Activated CD4-positive, alpha-beta T cell treated with anti-CD3 and anti-CD28 coated beads, Interleukin-2, amount 10 ng/mL, durations not matched to agents 7 days and 5 days (primary cell): Measurements from ENCODE around the gene HINFP. TPM values are rescaled to one million over a fixed set of nuclear protein-coding genes. Genes with fewer than 3 reads are reported as not detected.

Experiments
- total RNA-seq, 2 experiments: library from RNA; stranded (reverse); gene quantifications; one replicate each; pipeline ENCODE4 v1.2.3, GENCODE V29; 2021

The HINFP gene
- total RNA-seq, 2 experiments from 2014 or later = 47.6 to 48.0 TPM

Other genes with a start within 250 kb of the HINFP start
- under 1 TPM; 0.50 to 0.52 TPM for gene CXCR5, start 237.7 kb upstream of the HINFP start, total RNA-seq
- gene BCL9L, start 195.7 kb upstream of the HINFP start, total RNA-seq = 100 to 1,000 TPM; 103 to 109 TPM
- under 1 TPM in 1 of 2 experiments, not detected in 1; 0.60 TPM for gene UPK2, start 165.3 kb upstream of the HINFP start, total RNA-seq
- not detected for gene FOXR1, start 149.8 kb upstream of the HINFP start, total RNA-seq
- 10 to 100 TPM; 40.4 to 47.2 TPM for gene CENATAC, start 123.4 kb upstream of the HINFP start, total RNA-seq
- gene RPS25, start 103.2 kb upstream of the HINFP start, total RNA-seq = 1,000 to 10,000 TPM; 1,054 to 1,196 TPM
- gene TRAPPC4, start 102.8 kb upstream of the HINFP start, total RNA-seq = 10 to 100 TPM; 58.5 to 65.4 TPM
- 10 to 100 TPM; 17.9 to 19.4 TPM for gene SLC37A4, start 90.7 kb upstream of the HINFP start, total RNA-seq
- 100 to 1,000 TPM; 117 to 119 TPM for gene HYOU1, start 64.4 kb upstream of the HINFP start, total RNA-seq
- 10 to 100 TPM; 39.7 to 40.0 TPM for gene VPS11, start 53.8 kb upstream of the HINFP start, total RNA-seq
- 10 to 100 TPM; 21.6 to 23.2 TPM for gene HMBS, start 36.7 kb upstream of the HINFP start, total RNA-seq
- 10 to 100 TPM; 48.7 to 60.3 TPM for gene DPAGT1, start 19.7 kb upstream of the HINFP start, total RNA-seq
- gene C2CD2L, start 14.2 kb upstream of the HINFP start, total RNA-seq = 10 to 100 TPM; 28.4 to 30.0 TPM
- gene ABCG4, start 27.5 kb downstream of the HINFP start, total RNA-seq = under 1 TPM in 1 of 2 experiments, not detected in 1; 0.15 TPM
- gene NLRX1, start 47.1 kb downstream of the HINFP start, total RNA-seq = 10 to 100 TPM; 24.2 to 28.5 TPM
- under 1 TPM; 0.57 to 0.58 TPM for gene NHERF4, start 63.9 kb downstream of the HINFP start, total RNA-seq
- 10 to 100 TPM; 45.1 to 53.9 TPM for gene CBL, start 84.8 kb downstream of the HINFP start, total RNA-seq
- gene MCAM, start 195.6 kb downstream of the HINFP start, total RNA-seq = 1 to 10 TPM; 1.0 to 1.4 TPM
- gene RNF26, start 212.9 kb downstream of the HINFP start, total RNA-seq = 10 to 100 TPM; 38.3 to 38.8 TPM
- not detected for gene C1QTNF5, start 219.3 kb downstream of the HINFP start, total RNA-seq
- not detected for gene MFRP, start 225.1 kb downstream of the HINFP start, total RNA-seq